Measurements from ENCODE around the gene TRHDE. TPM values are rescaled to one million over a fixed set of nuclear protein-coding genes. Genes with fewer than 3 reads are reported as not detected.

TRHDE gene
- total RNA-seq, 1 experiment from 2014 or later, result not detected

GRCh38 chr12:72230589-72230988 is 41.6 kb upstream of the TRHDE start:
- Mint-ChIP-seq H3K4me1 (ENCODE audit: low read depth, unreplicated experiment) (no peaks in the 10 kb centered on the region), H3K36me3 (ENCODE audit: insufficient read depth, unreplicated experiment) (no peaks in the 10 kb centered on the region), H3K9me3 (ENCODE audit: unreplicated experiment) (no peaks in the 10 kb centered on the region), H3K27me3 (ENCODE audit: insufficient read depth, unreplicated experiment) (no peaks in the 10 kb centered on the region), H3K4me3 (ENCODE audit: unreplicated experiment) (no peak overlapping the region), H3K27ac (ENCODE audit: unreplicated experiment) (no peak overlapping the region)
- Histone ChIP-seq H3K4me3 (ENCODE audit: low read depth, low read length) (no peak overlapping the region), H3K4me1 (no peaks in the 10 kb centered on the region), H3K9me3 (no peaks in the 10 kb centered on the region), H3K27me3 (replicated peaks; ENCODE audit: control insufficient read depth, insufficient read depth, low read length) (no peaks in the 10 kb centered on the region), H3K36me3 (ENCODE audit: control insufficient read depth, insufficient read depth, low read length) (no peaks in the 10 kb centered on the region)
- DNase-seq, result no peak
- TF ChIP-seq CTCF (IDR thresholded peaks at IDR 0.05; ENCODE audit: insufficient read depth in 1 of 2, low read depth in 1 of 2, low read length in 1 of 2, severe bottlenecking in 1 of 2, unreplicated experiment in 1 of 2), result no peak
- ChIA-PET CTCF (no interaction called here), POLR2A (no interaction called here)
- intact Hi-C loops (cut with micrococcal nuclease; ENCODE audit: unreplicated experiment), result no loop called here
- BruUV-seq (replicated peaks), result no TSS peak

DNA sequence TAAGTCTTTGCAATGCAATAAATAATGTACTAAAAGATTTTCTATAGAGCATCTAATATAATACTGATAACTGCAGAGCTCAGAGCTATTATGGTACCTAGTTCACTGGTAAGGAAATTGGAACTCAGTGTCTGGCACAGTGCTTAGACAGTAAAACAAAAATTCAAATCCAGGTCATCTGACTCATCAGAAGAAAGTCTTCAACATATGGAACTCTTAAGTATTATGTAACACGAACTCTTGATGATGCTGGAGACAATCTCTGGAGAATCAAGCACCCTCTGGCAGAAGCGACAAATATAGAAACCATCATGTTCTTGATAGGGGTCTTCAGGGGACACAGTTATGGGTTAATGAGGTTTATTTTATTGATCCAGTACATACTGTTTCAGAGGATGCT is 37.3 kb upstream of the TRHDE start:
- Histone ChIP-seq H3K9me3 (no peaks in the 10 kb centered on the region), H3K27me3 (replicated peaks; ENCODE audit: control insufficient read depth, insufficient read depth, low read length) (no peaks in the 10 kb centered on the region), H3K36me3 (ENCODE audit: control insufficient read depth, insufficient read depth, low read length) (no peaks in the 10 kb centered on the region), H3K4me3 (ENCODE audit: low read depth, low read length) (no peak overlapping the region), H3K4me1 (no peaks in the 10 kb centered on the region)
- no peak for DNase-seq
- no peaks in the 10 kb centered on the region for H3K27me3 Mint-ChIP-seq (ENCODE audit: insufficient read depth, unreplicated experiment)
- intact Hi-C loops (cut with micrococcal nuclease; ENCODE audit: unreplicated experiment), result no loop called here
- POLR2A ChIA-PET, result no interaction called here
- CTCF ChIA-PET, result no interaction called here
- H3K9me3 Mint-ChIP-seq (ENCODE audit: unreplicated experiment), result no peaks in the 10 kb centered on the region
- H3K36me3 Mint-ChIP-seq (ENCODE audit: insufficient read depth, unreplicated experiment), result no peaks in the 10 kb centered on the region
- no TSS peak for BruUV-seq (replicated peaks)
- no peak overlapping the region for H3K4me3 Mint-ChIP-seq (ENCODE audit: unreplicated experiment)
- no peak for TF ChIP-seq CTCF (IDR thresholded peaks at IDR 0.05; ENCODE audit: insufficient read depth in 1 of 2, low read depth in 1 of 2, low read length in 1 of 2, severe bottlenecking in 1 of 2, unreplicated experiment in 1 of 2)
- no peak overlapping the region for H3K27ac Mint-ChIP-seq (ENCODE audit: unreplicated experiment)
- no peaks in the 10 kb centered on the region for H3K4me1 Mint-ChIP-seq (ENCODE audit: low read depth, unreplicated experiment)

DNA sequence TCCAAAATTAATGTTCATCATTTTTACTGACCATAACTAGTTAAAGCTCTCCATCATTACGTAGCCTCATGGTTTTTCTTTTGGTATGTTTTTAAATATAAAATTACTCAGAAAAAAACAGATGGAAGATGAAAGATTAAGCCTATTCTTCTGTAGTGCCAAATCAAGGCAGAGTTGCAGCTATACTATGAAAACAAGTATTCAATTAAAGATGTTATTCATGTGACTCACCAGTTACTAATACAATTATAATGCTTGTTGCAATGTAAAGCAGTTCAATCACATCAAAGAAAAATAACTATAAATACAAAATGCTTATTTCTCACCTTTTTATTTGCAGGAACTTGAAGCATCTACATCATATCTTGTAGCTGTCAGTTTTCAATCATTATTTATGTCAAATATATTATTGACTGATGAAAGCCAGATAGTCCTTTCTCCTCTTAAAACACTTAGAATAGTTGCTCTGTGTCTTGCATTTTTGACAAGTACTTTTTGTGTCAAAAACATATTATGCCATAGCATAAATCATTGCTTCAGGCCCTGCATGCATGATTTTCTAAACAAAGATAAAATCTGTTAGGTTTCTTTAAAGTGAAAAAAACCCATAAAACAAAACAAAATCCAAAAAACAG is 36.0 kb upstream of the TRHDE start:
- H3K36me3 Mint-ChIP-seq (ENCODE audit: insufficient read depth, unreplicated experiment), result no peaks in the 10 kb centered on the region
- CTCF ChIA-PET, result no interaction called here

More for the DNA sequence above, 36.0 kb upstream of the TRHDE start:
- Histone ChIP-seq H3K4me1 (no peaks in the 10 kb centered on the region), H3K9me3 (no peaks in the 10 kb centered on the region), H3K4me3 (ENCODE audit: low read depth, low read length) (no peak overlapping the region), H3K36me3 (ENCODE audit: control insufficient read depth, insufficient read depth, low read length) (no peaks in the 10 kb centered on the region), H3K27me3 (replicated peaks; ENCODE audit: control insufficient read depth, insufficient read depth, low read length) (no peaks in the 10 kb centered on the region)
- no peak for TF ChIP-seq CTCF (IDR thresholded peaks at IDR 0.05; ENCODE audit: insufficient read depth in 1 of 2, low read depth in 1 of 2, low read length in 1 of 2, severe bottlenecking in 1 of 2, unreplicated experiment in 1 of 2)
- Mint-ChIP-seq H3K9me3 (ENCODE audit: unreplicated experiment) (no peaks in the 10 kb centered on the region), H3K27me3 (ENCODE audit: insufficient read depth, unreplicated experiment) (no peaks in the 10 kb centered on the region), H3K4me1 (ENCODE audit: low read depth, unreplicated experiment) (no peaks in the 10 kb centered on the region), H3K4me3 (ENCODE audit: unreplicated experiment) (no peak overlapping the region), H3K27ac (ENCODE audit: unreplicated experiment) (no peak overlapping the region)
- POLR2A ChIA-PET, result no interaction called here
- intact Hi-C loops (cut with micrococcal nuclease; ENCODE audit: unreplicated experiment), result no loop called here
- no TSS peak for BruUV-seq (replicated peaks)
- DNase-seq, result no peak

Measured in Caco-2 (cell line).